Measurements from ENCODE around the gene GYG2.
"Not testable (repeated sequence)": the region's sequence is repeated elsewhere in the genome, so short reads cannot be mapped to it uniquely, and the experiment has no call there.

GYG2 gene

GRCh38 chrX:2872671-2873277 is 44.0 kb downstream of the GYG2 start:
- DNase-seq (ENCODE audit: low spot score) = no peak

GRCh38 chrX:2874222-2875135 is 45.7 kb downstream of the GYG2 start:
- DNase-seq (ENCODE audit: low spot score) = no peak

- DNase-seq (ENCODE audit: low spot score) = no peak
Observed at GRCh38 chrX:2875136-2875481, 46.4 kb downstream of the GYG2 start.

- DNase-seq (ENCODE audit: low spot score) = no peak
Observed at GRCh38 chrX:2875798-2876399, 47.2 kb downstream of the GYG2 start.

GRCh38 chrX:2878563-2878962 is 49.8 kb downstream of the GYG2 start:
- no peak for DNase-seq (ENCODE audit: low spot score)

GRCh38 chrX:2879670-2880069 is 50.9 kb downstream of the GYG2 start:
- no peak for DNase-seq (ENCODE audit: low spot score)

- no peak for DNase-seq (ENCODE audit: low spot score)
Observed at GRCh38 chrX:2883770-2884169, 55.0 kb downstream of the GYG2 start.

GRCh38 chrX:2888309-2888708 is 59.6 kb downstream of the GYG2 start:
- no peak for DNase-seq (ENCODE audit: low spot score)

GRCh38 chrX:2889045-2889605 is 60.4 kb downstream of the GYG2 start:
- no peak for DNase-seq (ENCODE audit: low spot score)

- DNase-seq (ENCODE audit: low spot score) = not testable (repeated sequence)
Observed at GRCh38 chrX:2889706-2890490, 61.2 kb downstream of the GYG2 start.

GRCh38 chrX:2890536-2891460 is 62.1 kb downstream of the GYG2 start:
- DNase-seq (ENCODE audit: low spot score) = not testable (repeated sequence)

GRCh38 chrX:2892816-2893215 is 64.1 kb downstream of the GYG2 start:
- no peak for DNase-seq (ENCODE audit: low spot score)

GRCh38 chrX:2894885-2895292 is 66.2 kb downstream of the GYG2 start:
- no peak for DNase-seq (ENCODE audit: low spot score)

- no peak for DNase-seq (ENCODE audit: low spot score)
Observed at GRCh38 chrX:2897311-2897689, 68.6 kb downstream of the GYG2 start.

- not testable (repeated sequence) for DNase-seq (ENCODE audit: low spot score)
Observed at GRCh38 chrX:2897690-2898623, 69.2 kb downstream of the GYG2 start.

- DNase-seq (ENCODE audit: low spot score) = no peak
Observed at GRCh38 chrX:2898846-2899512, 70.2 kb downstream of the GYG2 start.

GRCh38 chrX:2901367-2902036 is 72.8 kb downstream of the GYG2 start:
- DNase-seq (ENCODE audit: low spot score) = no peak

GRCh38 chrX:2902841-2903240 is 74.1 kb downstream of the GYG2 start:
- no peak for DNase-seq (ENCODE audit: low spot score)

GRCh38 chrX:2903366-2903765 is 74.6 kb downstream of the GYG2 start:
- DNase-seq (ENCODE audit: low spot score) = no peak
